K562 (cell line): ENCODE results near the gene TERB2. TPM values are rescaled to one million over a fixed set of nuclear protein-coding genes. Genes with fewer than 3 reads are reported as not detected.
"Not testable (repeated sequence)": the region's sequence is repeated elsewhere in the genome, so short reads cannot be mapped to it uniquely, and the experiment has no call there.

Experiments
- ATAC-seq: fragments of 200-7000 bp; cut with Tn5 transposase; 3 replicates; pipeline ENCODE4 v1.9.1; 2020; ENCODE audit warnings: moderate library complexity
- BruUV-seq: library from RNA; stranded (reverse); fragments of 400-500 nt; replicated peaks from 2 replicates; lab custom pipeline; 2021; lab: Mats Ljungman, UMichigan
- CTCF ChIA-PET: fragments of 300-600 bp; formaldehyde crosslinking; extraction: SDS; loops from one replicate; lab custom pipeline; 2021; ENCODE audit warnings: low intra/inter-chr PET ratio; lab: Yijun Ruan, JAX
- POLR2A ChIA-PET: fragments of 300-600, 350-650 bp; sonication (Branson Sonifier 250); formaldehyde crosslinking; extraction: SDS; loops from one replicate; lab custom pipeline; 2021; ENCODE audit warnings: antibody characterized with exemption, inconsistent platforms; lab: Yijun Ruan, JAX
- DNase-seq, 4 experiments: peaks; one replicate each; pipeline versions ENCODE4 v3.0.0 to v3.0.0-alpha.2; 2011 to 2018; ENCODE audit warnings: low spot score in 3 of 4, mixed read lengths in 3 of 4; ENCODE audit errors: extremely low read depth in 1 of 4
- FAIRE-seq: peaks from 2 replicates; lab custom pipeline; 2011; peaks lifted over from hg19 to GRCh38; lab: Jason Lieb, UNC
- H2AFZ ChIP-seq: 2 replicates; pipeline ENCODE4 v1.6.0; 2011; ENCODE audit warnings: low read depth, low read length, control low read depth, inconsistent platforms
- H3K27ac ChIP-seq: fragments of 200-600 bp; 3 replicates; pipeline ENCODE4 v1.8.0; 2011; ENCODE audit warnings: low read depth, mild to moderate bottlenecking, control low read depth, inconsistent platforms, low read length, moderate library complexity, mixed read lengths; ENCODE audit errors: extremely low read depth
- H3K27me3 ChIP-seq, 2 experiments: fragments of 300-600 bp in 1 of 2; 2 replicates in 1 of 2; 3 replicates in 1 of 2; pipeline versions ENCODE4 v1.6.0 to v1.8.0; 2011; ENCODE audit warnings: inconsistent platforms in 2 of 2, low read length in 2 of 2, mild to moderate bottlenecking in 1 of 2, mixed read lengths in 1 of 2, moderate library complexity in 1 of 2; ENCODE audit not compliant: control insufficient read depth in 2 of 2, insufficient read depth in 2 of 2
- H3K36me3 ChIP-seq: fragments of 300-600 bp; 3 replicates; pipeline ENCODE4 v1.8.0; 2011; ENCODE audit warnings: mild to moderate bottlenecking, low read length, inconsistent platforms; ENCODE audit not compliant: control insufficient read depth, insufficient read depth
- H3K4me1 ChIP-seq, 2 experiments: fragments of 200-600 bp in 1 of 2; replicated peaks in 1 of 2; 2 replicates in 1 of 2; 3 replicates in 1 of 2; pipeline versions ENCODE4 v1.5.1 to v1.8.0; 2011; ENCODE audit warnings: inconsistent platforms in 2 of 2, low read length in 2 of 2, mild to moderate bottlenecking in 1 of 2, mixed read lengths in 1 of 2, moderate library complexity in 1 of 2; ENCODE audit not compliant: control insufficient read depth in 2 of 2, insufficient read depth in 2 of 2
- H3K4me2 ChIP-seq: 2 replicates; pipeline ENCODE4 v1.6.1; 2011; ENCODE audit warnings: low read length, control low read depth, inconsistent platforms, mixed read lengths; ENCODE audit not compliant: insufficient read depth
- H3K4me3 ChIP-seq: fragments of 200-600 bp; sonication (generic), shearing (Covaris generic); 2 replicates; pipeline ENCODE4 v1.5.1; 2016; ENCODE audit warnings: control low read depth, inconsistent platforms
- H3K79me2 ChIP-seq: fragments of 200-600 bp; 3 replicates; pipeline ENCODE4 v1.8.0; 2011; ENCODE audit warnings: low read length, inconsistent platforms; ENCODE audit not compliant: control insufficient read depth, insufficient read depth
- H3K9ac ChIP-seq, 2 experiments: 2 replicates each; pipeline versions ENCODE4 v1.6.0 to v1.6.1; 2011; ENCODE audit warnings: low read depth in 2 of 2, low read length in 2 of 2, control low read depth in 1 of 2, inconsistent platforms in 1 of 2, mild to moderate bottlenecking in 1 of 2, mixed read lengths in 1 of 2; ENCODE audit not compliant: insufficient read depth in 1 of 2
- H3K9me1 ChIP-seq: one replicate; pipeline ENCODE4 v1.6.0; 2011; ENCODE audit warnings: inconsistent platforms, mild to moderate bottlenecking, low read length, moderate library complexity; ENCODE audit not compliant: control insufficient read depth, insufficient read depth
- H3K9me3 ChIP-seq: replicated peaks from 2 replicates; pipeline ENCODE4 v1.5.1; 2011; ENCODE audit warnings: low read depth, low read length, inconsistent platforms; ENCODE audit not compliant: control insufficient read depth, insufficient read depth
- H4K20me1 ChIP-seq: replicated peaks from 2 replicates; pipeline ENCODE4 v1.6.1; 2011; ENCODE audit warnings: low read length, inconsistent platforms, mixed read lengths; ENCODE audit not compliant: control insufficient read depth, insufficient read depth
- MAZ ChIP-seq, 2 experiments: fragments of 450-650 bp in 1 of 2; sonication (generic) in 1 of 2; formaldehyde crosslinking; IDR thresholded peaks in 1 of 2; conservative IDR thresholded peaks in 1 of 2; 2 replicates each; pipeline versions ENCODE4 v1.4.0 to v1.5.0; 2020; ENCODE audit warnings: mild to moderate bottlenecking in 1 of 2, missing genetic modification reagents in 1 of 2
- RAD21 ChIP-seq, 2 experiments: fragments of 250-450 bp in 1 of 2; fragments of 450-650 bp in 1 of 2; sonication (Bioruptor Pico) in 1 of 2; formaldehyde crosslinking in 1 of 2; IDR thresholded peaks in 1 of 2; conservative IDR thresholded peaks in 1 of 2; 2 replicates each; pipeline versions ENCODE4 v1.4.0 to v1.8.0; 2020 to 2022; ENCODE audit warnings: mild to moderate bottlenecking in 2 of 2, moderate library complexity in 1 of 2
- WGBS: fragments of 100-300 bp; shearing (Covaris generic); methylation state at CpG from one replicate; pipeline ENCODE4 v1.1.6; 2016; ENCODE audit warnings: low coverage, mixed read lengths; ENCODE audit not compliant: insufficient coverage; ENCODE audit errors: missing lambda C conversion rate; 5-methylcytosine and 5-hydroxymethylcytosine counted together
- in situ Hi-C: fragments of 300-500 bp; cut with MboI; formaldehyde crosslinking; loops from 4 replicates; pipeline ENCODE4 v1.15.0; 2018; ENCODE audit warnings: inconsistent platforms, mixed read lengths
- intact Hi-C: fragments of 100-400 bp; cut with micrococcal nuclease; formaldehyde crosslinking; loops from 2 replicates; pipeline ENCODE4 v1.14.2; 2022
- polyA plus RNA-seq, 8 experiments: library from polyadenylated mRNA; depleted of rRNA in 4 of 8; stranded (reverse) in 5 of 8; unstranded in 3 of 8; fragments of >200 nt; fragmentation: Nextera tagmentation in 2 of 8; fragmentation: Illumina TruSeq in 1 of 8; extraction: Ambion mirVana in 2 of 8; extraction: Trizol in 1 of 8; gene quantifications; 2 replicates each; pipeline versions ENCODE4 v1.2.1 to v1.2.3, GENCODE V29; 2011 to 2014; ENCODE audit warnings: inconsistent platforms in 1 of 8, missing spikeins in 1 of 8
- total RNA-seq, 7 experiments: library from RNA; depleted of rRNA in 6 of 7; stranded (reverse); fragments of >200 nt in 6 of 7; fragmentation: Illumina TruSeq in 2 of 7; extraction: Trizol in 2 of 7; gene quantifications; 2 replicates each; pipeline versions ENCODE4 v1.2.1 to v1.2.3, GENCODE V29; 2011 to 2021; ENCODE audit warnings: low replicate concordance in 1 of 7
- TF ChIP-seq, protein P1 (sequence below), 3 experiments: IDR thresholded peaks in 2 of 3; conservative IDR thresholded peaks in 1 of 3; 2 replicates each; pipeline ENCODE4 v1.5.1; 2011 to 2012; ENCODE audit warnings: low read length in 3 of 3, mild to moderate bottlenecking in 3 of 3, control low read depth in 2 of 3, improper control_type of control experiment in 1 of 3, inconsistent platforms in 1 of 3, low read depth in 1 of 3, mixed read lengths in 1 of 3, moderate library complexity in 1 of 3; ENCODE audit not compliant: insufficient read depth in 2 of 3

The TERB2 gene
- total and polyA plus RNA-seq, 9 of the 15 experiments (the other 6 are each of a cell fraction or from before 2014, with no cell fraction given): not detected

GRCh38 chr15:45024649-45025048, 68.2 kb downstream of the TERB2 start:
- H3K4me3 ChIP-seq, H2AFZ ChIP-seq, POLR2A ChIA-PET, H3K27ac ChIP-seq, H3K9me1 ChIP-seq, BruUV-seq, H3K9ac ChIP-seq, H3K9me3 ChIP-seq, CTCF ChIA-PET, H4K20me1 ChIP-seq, H3K27me3 ChIP-seq: not testable (repeated sequence)
- peak in 1 of 4 experiments; percentile 53 for DNase-seq
- H3K79me2 ChIP-seq: peaks cover 39% of the 10 kb centered on the region
- ATAC-seq: peak; percentile 49
- FAIRE-seq: peak; percentile 86
- peak overlapping the region; percentile 26; the same call in 1 of the 2 replicates for H3K4me2 ChIP-seq
- TF ChIP-seq MAZ (CRISPR knock-in tag; conservative IDR thresholded peaks at IDR 0.05 in 1 of 2, IDR thresholded peaks at IDR 0.05 in 1 of 2) (0 out of 4 replicates have a peak, but pooled peaks of 1 of the 2 experiments have one; percentile 17), RAD21 (CRISPR knock-in tag; conservative IDR thresholded peaks at IDR 0.05 in 1 of 2, IDR thresholded peaks at IDR 0.05 in 1 of 2) (peak in 1 of 2 experiments; percentile 41; a peak in 2 of 4 replicates)
- TF ChIP-seq, protein P1, sequence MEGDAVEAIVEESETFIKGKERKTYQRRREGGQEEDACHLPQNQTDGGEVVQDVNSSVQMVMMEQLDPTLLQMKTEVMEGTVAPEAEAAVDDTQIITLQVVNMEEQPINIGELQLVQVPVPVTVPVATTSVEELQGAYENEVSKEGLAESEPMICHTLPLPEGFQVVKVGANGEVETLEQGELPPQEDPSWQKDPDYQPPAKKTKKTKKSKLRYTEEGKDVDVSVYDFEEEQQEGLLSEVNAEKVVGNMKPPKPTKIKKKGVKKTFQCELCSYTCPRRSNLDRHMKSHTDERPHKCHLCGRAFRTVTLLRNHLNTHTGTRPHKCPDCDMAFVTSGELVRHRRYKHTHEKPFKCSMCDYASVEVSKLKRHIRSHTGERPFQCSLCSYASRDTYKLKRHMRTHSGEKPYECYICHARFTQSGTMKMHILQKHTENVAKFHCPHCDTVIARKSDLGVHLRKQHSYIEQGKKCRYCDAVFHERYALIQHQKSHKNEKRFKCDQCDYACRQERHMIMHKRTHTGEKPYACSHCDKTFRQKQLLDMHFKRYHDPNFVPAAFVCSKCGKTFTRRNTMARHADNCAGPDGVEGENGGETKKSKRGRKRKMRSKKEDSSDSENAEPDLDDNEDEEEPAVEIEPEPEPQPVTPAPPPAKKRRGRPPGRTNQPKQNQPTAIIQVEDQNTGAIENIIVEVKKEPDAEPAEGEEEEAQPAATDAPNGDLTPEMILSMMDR (IDR thresholded peaks at IDR 0.05 in 2 of 3, conservative IDR thresholded peaks at IDR 0.05 in 1 of 3; ENCODE audit: insufficient read depth in 2 of 3, low read depth in 1 of 3, low read length in 3 of 3): peak in 1 of 3 experiments; percentile 25; a peak in 2 of 6 replicates
- WGBS: 7% methylated on average over 2 of the region's 3 CpGs
- intact Hi-C loops: loop anchor here (5.0 kb wide), 1 partner anchor 32 kb away; no protein-coding TSS in a partner anchor
- peaks cover 14% of the 10 kb centered on the region for H3K36me3 ChIP-seq
- in situ Hi-C loops: loop anchor here (5.0 kb wide), 1 partner anchor 52 kb away; no protein-coding TSS in a partner anchor
- H3K4me1 ChIP-seq: peaks cover 21 to 29% of the 10 kb centered on the region in 2 experiments; a peak in 4 of 5 replicates

DNA sequence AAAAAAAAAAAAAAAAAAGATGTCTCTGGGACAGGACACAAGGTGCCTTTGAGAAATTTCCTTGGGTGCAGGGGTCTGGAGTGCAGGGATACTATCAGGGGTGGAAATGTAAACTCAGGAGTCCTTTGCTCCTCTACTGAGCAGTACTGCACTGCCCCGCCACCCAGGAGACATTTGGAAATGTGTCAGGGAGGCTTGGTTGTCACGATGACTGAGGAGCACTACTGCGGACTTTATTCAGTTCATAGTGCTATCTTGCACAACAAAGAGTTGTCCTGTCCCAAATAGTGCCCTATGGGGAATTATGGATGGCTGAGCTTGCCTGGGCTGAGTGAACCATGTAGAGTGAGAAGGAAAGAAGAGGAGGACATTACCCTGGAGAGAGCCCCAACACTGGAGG, 69.1 kb downstream of the TERB2 start:
- peak; percentile 56 for FAIRE-seq
- H3K27me3 ChIP-seq, H2AFZ ChIP-seq, H3K4me3 ChIP-seq, BruUV-seq, H3K9me1 ChIP-seq, H3K9ac ChIP-seq, H3K27ac ChIP-seq, H4K20me1 ChIP-seq, POLR2A ChIA-PET, H3K4me2 ChIP-seq, ATAC-seq, H3K9me3 ChIP-seq, CTCF ChIA-PET, DNase-seq: not testable (repeated sequence)
- in situ Hi-C loops (loop anchor here (5.0 kb wide), 1 partner anchor 53 kb away; no protein-coding TSS in a partner anchor), intact Hi-C loops (loop anchor here (5.0 kb wide), 1 partner anchor 33 kb away; no protein-coding TSS in a partner anchor)
- H3K4me1 ChIP-seq: peaks cover 21 to 30% of the 10 kb centered on the region in 2 experiments; a peak in 4 of 5 replicates
- H3K36me3 ChIP-seq: peaks cover 18% of the 10 kb centered on the region
- peaks cover 39% of the 10 kb centered on the region for H3K79me2 ChIP-seq
- 74% methylated on average over 3 of the region's 3 CpGs for WGBS
